Measurements from ENCODE around the gene CD47.

DNA sequence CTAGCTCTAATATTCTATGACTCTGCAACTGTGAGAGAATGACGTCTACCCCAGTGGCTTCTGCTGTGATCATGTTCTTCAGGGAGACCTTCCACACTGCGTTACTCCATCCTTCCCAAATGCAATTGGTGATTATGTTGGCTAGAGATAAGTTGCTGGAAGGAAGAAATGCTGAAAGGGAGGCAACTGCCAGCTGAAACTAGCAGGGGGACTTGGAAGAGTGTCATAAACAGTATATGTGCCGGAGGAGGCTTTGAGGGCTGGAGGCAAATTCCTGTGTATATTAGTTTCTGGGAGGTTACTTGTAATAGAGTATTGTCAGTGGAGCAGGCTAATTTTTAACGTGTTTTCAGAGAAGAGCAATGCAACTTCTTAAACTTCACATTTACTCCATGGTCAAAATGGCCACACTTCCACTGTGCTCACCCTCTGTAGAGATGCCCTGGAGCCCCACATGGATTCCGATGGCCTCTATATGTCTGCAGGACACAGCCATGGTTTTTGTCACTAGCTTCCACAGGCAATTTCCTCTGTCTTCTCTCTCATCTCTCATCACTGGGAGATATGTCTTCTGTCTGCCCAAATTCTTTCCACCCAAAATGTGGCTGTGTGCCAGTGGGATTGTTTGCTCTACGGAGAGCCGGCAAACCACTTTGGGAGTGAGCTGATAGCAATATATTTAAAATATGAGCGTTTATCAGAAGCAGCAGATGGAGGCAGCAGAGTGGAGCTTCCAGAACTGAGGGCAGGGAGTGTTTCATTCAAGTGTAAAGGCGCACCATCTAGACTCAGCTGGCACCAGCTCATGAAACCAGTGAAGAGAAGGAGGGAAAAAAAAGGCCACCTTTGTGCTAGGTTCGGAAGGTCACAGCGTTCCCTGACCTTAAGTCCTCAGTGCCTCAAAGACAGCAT lies 13.3 kb upstream of the CD47 start:
- TF ChIP-seq TAF1 (IDR thresholded peaks at IDR 0.05; ENCODE audit: borderline replicate concordance, low read depth, low read length) (no peak), POLR2A (IDR thresholded peaks at IDR 0.05; ENCODE audit: low read depth, low read length) (no peak), POLR2AphosphoS5 (IDR thresholded peaks at IDR 0.05; ENCODE audit: low read depth, low read length) (no peak)

Measured in GM12892 (cell line).